Smooth muscle cell of the umbilical artery (primary cell): ENCODE measurements around the gene DAGLB. TPM values are rescaled to one million over a fixed set of nuclear protein-coding genes. Genes with fewer than 3 reads are reported as not detected.

Experiments used
- total RNA-seq: library from RNA; depleted of rRNA; stranded (reverse); fragments of >200 nt; gene quantifications from 2 replicates; pipeline ENCODE4 v1.2.3, GENCODE V29; 2014

Gene DAGLB, protein sequence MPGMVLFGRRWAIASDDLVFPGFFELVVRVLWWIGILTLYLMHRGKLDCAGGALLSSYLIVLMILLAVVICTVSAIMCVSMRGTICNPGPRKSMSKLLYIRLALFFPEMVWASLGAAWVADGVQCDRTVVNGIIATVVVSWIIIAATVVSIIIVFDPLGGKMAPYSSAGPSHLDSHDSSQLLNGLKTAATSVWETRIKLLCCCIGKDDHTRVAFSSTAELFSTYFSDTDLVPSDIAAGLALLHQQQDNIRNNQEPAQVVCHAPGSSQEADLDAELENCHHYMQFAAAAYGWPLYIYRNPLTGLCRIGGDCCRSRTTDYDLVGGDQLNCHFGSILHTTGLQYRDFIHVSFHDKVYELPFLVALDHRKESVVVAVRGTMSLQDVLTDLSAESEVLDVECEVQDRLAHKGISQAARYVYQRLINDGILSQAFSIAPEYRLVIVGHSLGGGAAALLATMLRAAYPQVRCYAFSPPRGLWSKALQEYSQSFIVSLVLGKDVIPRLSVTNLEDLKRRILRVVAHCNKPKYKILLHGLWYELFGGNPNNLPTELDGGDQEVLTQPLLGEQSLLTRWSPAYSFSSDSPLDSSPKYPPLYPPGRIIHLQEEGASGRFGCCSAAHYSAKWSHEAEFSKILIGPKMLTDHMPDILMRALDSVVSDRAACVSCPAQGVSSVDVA
- 14.7 and 18.7 TPM in 2 replicates for total RNA-seq

DNA sequence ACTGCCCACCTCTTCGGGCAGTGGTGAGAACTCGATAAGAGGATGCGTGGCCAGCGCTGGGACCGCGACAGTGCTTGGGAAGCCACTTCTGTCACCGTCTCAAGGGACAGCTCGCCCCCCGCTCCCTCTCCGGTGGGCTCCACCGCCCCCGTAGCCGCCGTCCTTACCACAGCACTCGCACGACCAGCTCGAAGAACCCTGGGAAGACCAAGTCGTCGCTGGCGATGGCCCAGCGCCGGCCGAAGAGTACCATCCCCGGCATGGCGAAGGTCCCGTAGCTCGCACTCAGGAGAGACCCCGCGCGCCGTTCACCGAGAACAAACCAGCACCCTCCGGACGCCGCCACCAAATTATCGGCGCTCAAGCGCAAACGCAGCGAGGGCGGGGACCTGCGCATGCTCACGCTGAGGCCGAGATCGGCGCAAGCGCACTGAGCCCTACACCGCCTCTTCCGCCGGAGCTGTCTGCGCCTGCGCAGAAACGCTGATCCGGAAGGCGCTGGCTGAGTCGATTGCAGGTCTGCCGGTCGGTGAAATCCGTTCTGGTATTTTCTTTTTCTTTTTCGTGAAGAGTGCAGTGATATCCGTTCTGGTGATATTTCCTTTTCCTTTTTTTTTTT, at the start of gene DAGLB:
Gene DAGLB, minus strand, starts transcription at position 374 of the 619 bp plus-strand sequence. Its CDS starts 112 bp downstream, at position 262.

Other genes with a start within 250 kb of the DAGLB start
- 11.9 and 23.0 TPM in 2 replicates for gene CYTH3, start 175.3 kb downstream of the DAGLB start, total RNA-seq
- 20.5 and 20.6 TPM in 2 replicates for gene FAM220A, start 99.0 kb downstream of the DAGLB start, total RNA-seq
- gene RAC1, start 73.4 kb downstream of the DAGLB start, total RNA-seq: 38.0 and 67.5 TPM in 2 replicates
- gene KDELR2, start 36.2 kb upstream of the DAGLB start, total RNA-seq: 314 and 378 TPM in 2 replicates
- not detected in 2 replicates for gene GRID2IP, start 103.5 kb upstream of the DAGLB start, total RNA-seq
- gene ZDHHC4, start 129.5 kb upstream of the DAGLB start, total RNA-seq: 52.9 and 67.7 TPM in 2 replicates
- 8.9 and 9.8 TPM in 2 replicates for gene INTS15, start 142.1 kb upstream of the DAGLB start, total RNA-seq
- 3.9 and 5.3 TPM in 2 replicates for gene ZNF853, start 167.7 kb upstream of the DAGLB start, total RNA-seq
- 12.2 and 19.7 TPM in 2 replicates for gene ZNF316, start 189.4 kb upstream of the DAGLB start, total RNA-seq